Caco-2 (cell line): ENCODE results near the gene FMN1. TPM values are rescaled to one million over a fixed set of nuclear protein-coding genes. Genes with fewer than 3 reads are reported as not detected.

Experiments
- BruUV-seq: library from RNA; stranded (reverse); fragments of 400-500 nt; replicated peaks from 2 replicates; lab custom pipeline; 2021; lab: Mats Ljungman, UMichigan
- CTCF ChIA-PET: fragments of 300-600 bp; sonication (Branson Sonifier 250); formaldehyde crosslinking; loops from one replicate; lab custom pipeline; 2022; ENCODE audit warnings: antibody characterized with exemption; lab: Charles Lee
- POLR2A ChIA-PET: fragments of 300-600 bp; sonication (Branson Sonifier 250); formaldehyde crosslinking; loops from one replicate; lab custom pipeline; 2022; ENCODE audit warnings: antibody characterized with exemption; lab: Charles Lee
- DNase-seq, 2 experiments: peaks; one replicate each; pipeline versions ENCODE4 v3.0.0 to v3.0.0-alpha.2; 2020 to 2022
- H3K27me3 ChIP-seq: replicated peaks from 2 replicates; pipeline ENCODE4 v1.6.0; 2011; ENCODE audit warnings: low read length; ENCODE audit not compliant: control insufficient read depth, insufficient read depth
- H3K36me3 ChIP-seq: 2 replicates; pipeline ENCODE4 v1.5.1; 2011; ENCODE audit warnings: low read length; ENCODE audit not compliant: control insufficient read depth, insufficient read depth
- H3K4me1 ChIP-seq: fragments of 250-450 bp; sonication (Bioruptor Pico); 2 replicates; pipeline ENCODE4 v1.5.1; 2020; ENCODE audit warnings: mild to moderate bottlenecking
- H3K4me3 ChIP-seq: 2 replicates; pipeline ENCODE4 v1.5.1; 2011; ENCODE audit warnings: low read depth, mild to moderate bottlenecking, control low read depth, low read length
- H3K9me3 ChIP-seq: fragments of 250-450 bp; sonication (Bioruptor Pico); 2 replicates; pipeline ENCODE4 v1.5.1; 2020; ENCODE audit warnings: mild to moderate bottlenecking, moderate library complexity
- H3K27ac Mint-ChIP-seq: one replicate; pipeline ENCODE4 v1.8.0; 2022; ENCODE audit warnings: mixed read lengths; ENCODE audit not compliant: unreplicated experiment
- H3K27me3 Mint-ChIP-seq: one replicate; pipeline ENCODE4 v1.8.0; 2022; ENCODE audit warnings: mixed read lengths; ENCODE audit not compliant: insufficient read depth, unreplicated experiment
- H3K36me3 Mint-ChIP-seq: one replicate; pipeline ENCODE4 v1.8.0; 2022; ENCODE audit warnings: mild to moderate bottlenecking, mixed read lengths; ENCODE audit not compliant: insufficient read depth, unreplicated experiment
- H3K4me1 Mint-ChIP-seq: one replicate; pipeline ENCODE4 v1.8.0; 2022; ENCODE audit warnings: low read depth, mixed read lengths; ENCODE audit not compliant: unreplicated experiment
- H3K4me3 Mint-ChIP-seq: one replicate; pipeline ENCODE4 v1.8.0; 2022; ENCODE audit warnings: mild to moderate bottlenecking, moderate library complexity, mixed read lengths; ENCODE audit not compliant: unreplicated experiment
- H3K9me3 Mint-ChIP-seq: one replicate; pipeline ENCODE4 v1.8.0; 2022; ENCODE audit warnings: mixed read lengths; ENCODE audit not compliant: unreplicated experiment
- intact Hi-C: fragments of 100-400 bp; cut with micrococcal nuclease; formaldehyde crosslinking; loops from one replicate; pipeline ENCODE4 v1.10.0; 2022; ENCODE audit not compliant: unreplicated experiment
- total RNA-seq: library from RNA; stranded (reverse); gene quantifications from 2 replicates; pipeline ENCODE4 v1.2.3, GENCODE V29; 2022
- TF ChIP-seq, protein P1 (sequence below), 2 experiments: fragments of 200-600 bp in 1 of 2; IDR thresholded peaks; 1 replicate in 1 of 2; 2 replicates in 1 of 2; pipeline versions ENCODE4 v1.5.1 to v1.8.0; 2011 to 2022; ENCODE audit warnings: antibody characterized with exemption in 1 of 2, control low read depth in 1 of 2, inconsistent platforms in 1 of 2, low read depth in 1 of 2, low read length in 1 of 2, mild to moderate bottlenecking in 1 of 2, moderate library complexity in 1 of 2; ENCODE audit not compliant: insufficient read depth in 1 of 2, severe bottlenecking in 1 of 2, unreplicated experiment in 1 of 2

Gene FMN1
- total RNA-seq, 1 experiment from 2014 or later: 1.6 TPM

DNA sequence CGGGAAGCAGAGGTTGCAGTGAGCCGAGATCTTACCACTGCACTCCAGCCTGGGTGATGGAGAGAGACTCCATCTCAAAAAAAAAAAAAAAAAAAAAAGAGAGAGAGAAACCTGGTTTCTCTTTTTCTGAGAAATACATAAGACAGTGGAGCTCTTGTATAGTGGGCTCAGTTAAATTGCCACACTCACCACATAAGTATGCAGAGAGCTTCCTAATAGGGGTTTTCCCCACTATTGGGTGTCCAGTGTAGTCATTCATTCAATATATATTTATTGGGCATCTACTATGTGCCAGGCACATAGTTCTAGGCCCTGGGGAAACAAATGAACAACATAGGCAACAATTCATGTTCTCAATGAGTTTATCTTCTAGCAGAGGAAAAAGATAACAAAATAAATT lies 48.9 kb upstream of the FMN1 start:
- no TSS peak for BruUV-seq
- CTCF ChIA-PET: no interaction called here

DNA sequence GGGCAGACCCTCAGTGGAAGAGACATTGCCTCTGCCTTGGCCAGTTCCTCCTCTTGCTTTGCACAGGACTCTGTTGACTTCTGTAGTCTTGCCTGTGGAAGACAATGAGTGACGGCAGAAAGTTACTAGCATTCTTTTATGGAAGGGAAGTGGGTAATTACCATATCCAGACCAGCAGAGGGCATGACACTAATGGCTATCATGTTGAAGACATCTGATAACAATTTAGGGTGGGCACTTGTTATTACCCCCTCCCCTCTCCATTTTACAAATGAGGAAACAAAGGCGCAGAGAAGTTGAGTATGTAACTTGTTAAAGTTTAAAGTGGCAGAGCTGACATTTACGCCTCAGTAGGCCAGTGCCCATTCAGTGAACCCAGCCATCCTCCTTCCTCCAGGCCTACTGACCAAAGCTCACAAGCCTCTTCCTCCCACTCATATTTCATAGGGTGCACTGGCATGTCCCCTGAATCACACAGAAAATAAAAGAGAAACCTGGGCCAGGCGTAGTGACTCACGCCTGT lies 48.2 kb upstream of the FMN1 start:
- BruUV-seq: no TSS peak
- Mint-ChIP-seq H3K4me3 (no peak overlapping the region), H3K36me3 (no peaks in the 10 kb centered on the region), H3K9me3 (no peaks in the 10 kb centered on the region), H3K27me3 (peaks cover 4% of the 10 kb centered on the region), H3K4me1 (no peaks in the 10 kb centered on the region), H3K27ac (peak overlapping the region; percentile 10)
- DNase-seq: no peak
- H3K4me1 ChIP-seq: no peaks in the 10 kb centered on the region
- no peaks in the 10 kb centered on the region for H3K9me3 ChIP-seq
- CTCF ChIA-PET: no interaction called here
- no peak overlapping the region for H3K4me3 ChIP-seq
- POLR2A ChIA-PET: no interaction called here
- intact Hi-C loops: no loop called here
- no peaks in the 10 kb centered on the region for H3K27me3 ChIP-seq
- TF ChIP-seq, protein P1, sequence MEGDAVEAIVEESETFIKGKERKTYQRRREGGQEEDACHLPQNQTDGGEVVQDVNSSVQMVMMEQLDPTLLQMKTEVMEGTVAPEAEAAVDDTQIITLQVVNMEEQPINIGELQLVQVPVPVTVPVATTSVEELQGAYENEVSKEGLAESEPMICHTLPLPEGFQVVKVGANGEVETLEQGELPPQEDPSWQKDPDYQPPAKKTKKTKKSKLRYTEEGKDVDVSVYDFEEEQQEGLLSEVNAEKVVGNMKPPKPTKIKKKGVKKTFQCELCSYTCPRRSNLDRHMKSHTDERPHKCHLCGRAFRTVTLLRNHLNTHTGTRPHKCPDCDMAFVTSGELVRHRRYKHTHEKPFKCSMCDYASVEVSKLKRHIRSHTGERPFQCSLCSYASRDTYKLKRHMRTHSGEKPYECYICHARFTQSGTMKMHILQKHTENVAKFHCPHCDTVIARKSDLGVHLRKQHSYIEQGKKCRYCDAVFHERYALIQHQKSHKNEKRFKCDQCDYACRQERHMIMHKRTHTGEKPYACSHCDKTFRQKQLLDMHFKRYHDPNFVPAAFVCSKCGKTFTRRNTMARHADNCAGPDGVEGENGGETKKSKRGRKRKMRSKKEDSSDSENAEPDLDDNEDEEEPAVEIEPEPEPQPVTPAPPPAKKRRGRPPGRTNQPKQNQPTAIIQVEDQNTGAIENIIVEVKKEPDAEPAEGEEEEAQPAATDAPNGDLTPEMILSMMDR (IDR thresholded peaks at IDR 0.05; ENCODE audit: insufficient read depth in 1 of 2, low read depth in 1 of 2, low read length in 1 of 2, severe bottlenecking in 1 of 2, unreplicated experiment in 1 of 2): peak; percentile 26 to 59
- no peaks in the 10 kb centered on the region for H3K36me3 ChIP-seq

More for the DNA sequence above, 48.9 kb upstream of the FMN1 start:
- no peaks in the 10 kb centered on the region for H3K9me3 Mint-ChIP-seq
- Histone ChIP-seq H3K27me3 (no peaks in the 10 kb centered on the region), H3K9me3 (no peaks in the 10 kb centered on the region), H3K36me3 (no peaks in the 10 kb centered on the region), H3K4me3 (no peak overlapping the region), H3K4me1 (no peaks in the 10 kb centered on the region)
- DNase-seq: no peak
- TF ChIP-seq, protein P1 (IDR thresholded peaks at IDR 0.05; ENCODE audit: insufficient read depth in 1 of 2, low read depth in 1 of 2, low read length in 1 of 2, severe bottlenecking in 1 of 2, unreplicated experiment in 1 of 2): no peak
- H3K27ac Mint-ChIP-seq: no peak overlapping the region
- intact Hi-C loops: no loop called here
- H3K36me3 Mint-ChIP-seq: no peaks in the 10 kb centered on the region
- H3K4me1 Mint-ChIP-seq: no peaks in the 10 kb centered on the region
- H3K27me3 Mint-ChIP-seq: peaks cover 6% of the 10 kb centered on the region
- POLR2A ChIA-PET: no interaction called here
- no peak overlapping the region for H3K4me3 Mint-ChIP-seq

DNA sequence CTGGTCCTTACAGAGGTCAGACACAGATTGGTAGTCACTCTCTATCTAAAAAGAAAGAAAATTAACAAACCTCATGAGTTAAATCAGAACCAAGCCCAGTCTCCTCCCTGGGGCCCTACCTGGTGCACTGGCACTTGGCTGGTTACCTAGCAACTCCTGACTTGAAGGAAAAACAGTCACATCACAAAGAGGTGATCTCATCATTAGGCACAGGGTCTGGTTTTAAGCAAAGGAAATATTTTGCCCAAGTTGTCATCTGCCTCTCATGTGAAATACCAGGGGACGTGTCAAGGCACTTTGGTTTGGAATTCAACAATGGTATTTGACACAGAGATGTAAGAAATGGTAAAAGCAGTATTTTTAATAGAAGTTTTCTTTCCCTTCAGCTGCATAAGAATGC lies 47.7 kb upstream of the FMN1 start:
- ChIA-PET POLR2A (no interaction called here), CTCF (no interaction called here)
- Histone ChIP-seq H3K4me1 (no peaks in the 10 kb centered on the region), H3K4me3 (no peak overlapping the region), H3K36me3 (no peaks in the 10 kb centered on the region), H3K9me3 (no peaks in the 10 kb centered on the region), H3K27me3 (no peaks in the 10 kb centered on the region)
- intact Hi-C loops: no loop called here
- BruUV-seq: no TSS peak
- Mint-ChIP-seq H3K27ac (peak overlapping the region; percentile 10), H3K9me3 (no peaks in the 10 kb centered on the region), H3K4me3 (no peak overlapping the region), H3K27me3 (peaks cover 1% of the 10 kb centered on the region), H3K36me3 (no peaks in the 10 kb centered on the region), H3K4me1 (no peaks in the 10 kb centered on the region)
- no peak for DNase-seq
- TF ChIP-seq, protein P1 (IDR thresholded peaks at IDR 0.05; ENCODE audit: insufficient read depth in 1 of 2, low read depth in 1 of 2, low read length in 1 of 2, severe bottlenecking in 1 of 2, unreplicated experiment in 1 of 2): no peak
